MCF 10A (cell line): ENCODE measurements around the gene KIAA2012. TPM values are rescaled to one million over a fixed set of nuclear protein-coding genes. Genes with fewer than 3 reads are reported as not detected.

ENCODE experiments used
- BruUV-seq: library from RNA; stranded (reverse); fragments of 400-500 nt; replicated peaks from 2 replicates; lab custom pipeline; 2021; lab: Mats Ljungman, UMichigan
- CTCF ChIA-PET: fragments of 300-600 bp; sonication (Branson Sonifier 250); formaldehyde crosslinking; extraction: SDS; loops from one replicate; lab custom pipeline; 2021; ENCODE audit warnings: antibody characterized with exemption, inconsistent platforms; lab: Yijun Ruan, JAX
- POLR2A ChIA-PET: fragments of 300-600, 350-650 bp; sonication (Branson Sonifier 250); formaldehyde crosslinking; extraction: SDS; loops from one replicate; lab custom pipeline; 2020; ENCODE audit warnings: antibody characterized with exemption, inconsistent platforms; lab: Yijun Ruan, JAX
- DNase-seq: peaks from one replicate; pipeline ENCODE4 v3.0.0-alpha.2; 2018; ENCODE audit not compliant: unreplicated experiment
- H3K27ac Mint-ChIP-seq: one replicate; pipeline ENCODE4 v1.8.0; 2022; ENCODE audit warnings: mild to moderate bottlenecking, low read depth, mixed read lengths; ENCODE audit not compliant: unreplicated experiment
- H3K27me3 Mint-ChIP-seq: one replicate; pipeline ENCODE4 v1.8.0; 2022; ENCODE audit warnings: mixed read lengths; ENCODE audit not compliant: insufficient read depth, unreplicated experiment
- H3K36me3 Mint-ChIP-seq: one replicate; pipeline ENCODE4 v1.8.0; 2022; ENCODE audit warnings: mild to moderate bottlenecking, moderate library complexity, mixed read lengths; ENCODE audit not compliant: insufficient read depth, unreplicated experiment
- H3K4me1 Mint-ChIP-seq: one replicate; pipeline ENCODE4 v1.8.0; 2022; ENCODE audit warnings: mixed read lengths; ENCODE audit not compliant: insufficient read depth, unreplicated experiment
- H3K4me3 Mint-ChIP-seq: one replicate; pipeline ENCODE4 v1.8.0; 2022; ENCODE audit warnings: mild to moderate bottlenecking, moderate library complexity, mixed read lengths; ENCODE audit not compliant: unreplicated experiment
- H3K9me3 Mint-ChIP-seq: one replicate; pipeline ENCODE4 v1.8.0; 2022; ENCODE audit warnings: mixed read lengths; ENCODE audit not compliant: unreplicated experiment
- CTCF ChIP-seq: fragments of 200-600 bp; IDR thresholded peaks from one replicate; pipeline ENCODE4 v1.8.0; 2022; ENCODE audit warnings: antibody characterized with exemption, mild to moderate bottlenecking; ENCODE audit not compliant: unreplicated experiment
- intact Hi-C: fragments of 100-400 bp; cut with micrococcal nuclease; formaldehyde crosslinking; loops from 2 replicates; pipeline ENCODE4 v1.14.1; 2022
- total RNA-seq: library from RNA; stranded (reverse); gene quantifications from 2 replicates; pipeline ENCODE4 v1.2.3, GENCODE V29; 2022

Gene KIAA2012
- total RNA-seq, 1 experiment from 2014 or later = not detected

GRCh38 chr2:202184557-202184956 is 111.5 kb downstream of the KIAA2012 start:
- no peak overlapping the region for H3K4me3 Mint-ChIP-seq
- H3K27ac Mint-ChIP-seq = no peak overlapping the region
- TF ChIP-seq CTCF = no peak
- H3K36me3 Mint-ChIP-seq = no peaks in the 10 kb centered on the region
- ChIA-PET POLR2A (interaction anchor here (0.5 kb wide), 1 partner anchor 241 kb away, joined by 3 read pairs; no protein-coding TSS in a partner anchor), CTCF (interaction anchor here (12.9 kb wide), 1 partner anchor 324 kb away, joined by 208 read pairs; no protein-coding TSS in a partner anchor)
- H3K4me1 Mint-ChIP-seq = no peaks in the 10 kb centered on the region
- BruUV-seq = no TSS peak
- H3K27me3 Mint-ChIP-seq = no peaks in the 10 kb centered on the region
- no peak for DNase-seq
- H3K9me3 Mint-ChIP-seq = no peaks in the 10 kb centered on the region
- intact Hi-C loops = no loop called here

- H3K9me3 Mint-ChIP-seq = no peaks in the 10 kb centered on the region
- no peak overlapping the region for H3K27ac Mint-ChIP-seq
- TF ChIP-seq CTCF = no peak
- ChIA-PET CTCF (interaction anchor here (0.6 to 12.9 kb wide), 2 partner anchors 27 to 324 kb away, joined by 3 to 208 read pairs; no protein-coding TSS in a partner anchor), POLR2A (interaction anchor here (0.5 kb wide), 1 partner anchor 240 kb away, joined by 3 read pairs; no protein-coding TSS in a partner anchor)
- intact Hi-C loops = no loop called here
- no peaks in the 10 kb centered on the region for H3K36me3 Mint-ChIP-seq
- H3K27me3 Mint-ChIP-seq = no peaks in the 10 kb centered on the region
- no peaks in the 10 kb centered on the region for H3K4me1 Mint-ChIP-seq
- BruUV-seq = no TSS peak
- no peak for DNase-seq
- H3K4me3 Mint-ChIP-seq = no peak overlapping the region
These were observed 112.1 kb downstream of the KIAA2012 start for GRCh38 chr2:202185156-202185555.

- Mint-ChIP-seq H3K36me3 (no peaks in the 10 kb centered on the region), H3K4me1 (no peaks in the 10 kb centered on the region), H3K27ac (no peak overlapping the region), H3K9me3 (no peaks in the 10 kb centered on the region), H3K4me3 (no peak overlapping the region), H3K27me3 (no peaks in the 10 kb centered on the region)
- CTCF ChIA-PET = interaction anchor here (12.9 kb wide), 1 partner anchor 326 kb away, joined by 208 read pairs; no protein-coding TSS in a partner anchor
- POLR2A ChIA-PET = interaction anchor here (0.9 kb wide), 1 partner anchor 10 kb away, joined by 3 read pairs; no protein-coding TSS in a partner anchor
- TF ChIP-seq CTCF = no peak
- BruUV-seq = no TSS peak
- intact Hi-C loops = no loop called here
- no peak for DNase-seq
These were observed 113.7 kb downstream of the KIAA2012 start for GRCh38 chr2:202186641-202187202.

- Mint-ChIP-seq H3K4me3 (no peak overlapping the region), H3K9me3 (no peaks in the 10 kb centered on the region), H3K36me3 (peaks cover under 1% of the 10 kb centered on the region), H3K27ac (no peak overlapping the region), H3K4me1 (no peaks in the 10 kb centered on the region), H3K27me3 (no peaks in the 10 kb centered on the region)
- DNase-seq = no peak
- CTCF ChIA-PET = interaction anchor here (12.9 kb wide), 1 partner anchor 327 kb away, joined by 208 read pairs; no protein-coding TSS in a partner anchor
- no peak for TF ChIP-seq CTCF
- intact Hi-C loops = no loop called here
- no TSS peak for BruUV-seq
- POLR2A ChIA-PET = no interaction called here
These were observed 114.5 kb downstream of the KIAA2012 start for GRCh38 chr2:202187570-202187969.
